GM13977 (cell line): ENCODE measurements around the gene OR10G3.
A peak's percentile ranks its signal among the peaks of the same experiment; 100 is the strongest.
"Not testable (repeated sequence)": the region's sequence is repeated elsewhere in the genome, so short reads cannot be mapped to it uniquely, and the experiment has no call there.

Source experiments
- DNase-seq: peaks from one replicate; pipeline ENCODE4 v3.0.0; 2012; ENCODE audit warnings: low spot score
- CTCF ChIP-seq: IDR thresholded peaks from 2 replicates; pipeline ENCODE4 v1.5.1; 2012; ENCODE audit warnings: mild to moderate bottlenecking, control low read depth; ENCODE audit not compliant: insufficient read depth; ENCODE audit errors: extremely low read depth, missing control alignments
- in situ Hi-C: fragments of 300-500 bp; cut with MboI; formaldehyde crosslinking; loops from one replicate; pipeline ENCODE4 v1.12.0; 2022; ENCODE audit warnings: low sequenced_read_pairs, low pct_unique_long_range_greater_than_20kb, mixed read lengths, inconsistent platforms; ENCODE audit not compliant: unreplicated experiment

OR10G3 gene

DNA sequence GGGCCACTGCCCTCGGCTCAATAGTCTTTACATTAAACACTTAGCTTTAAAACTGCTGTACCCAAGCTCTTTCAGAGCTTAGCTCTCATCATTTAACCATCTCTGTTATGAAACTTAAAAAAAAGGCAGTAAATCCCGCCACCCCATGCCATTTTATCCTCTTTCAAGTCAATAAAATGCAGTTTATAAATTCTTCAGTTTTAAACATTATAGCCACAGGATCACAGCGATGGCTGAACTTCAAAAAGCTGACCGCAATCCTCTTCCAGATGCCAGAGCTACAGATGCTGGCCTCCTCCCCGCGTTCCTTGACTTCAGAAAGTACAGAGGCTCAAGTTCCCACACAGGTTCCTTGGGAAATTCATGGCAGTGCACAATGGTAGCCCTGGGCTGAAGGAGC is 4.2 kb downstream of the OR10G3 start:
- no peak for DNase-seq
- TF ChIP-seq CTCF = no peak
- in situ Hi-C loops = no loop called here

DNA sequence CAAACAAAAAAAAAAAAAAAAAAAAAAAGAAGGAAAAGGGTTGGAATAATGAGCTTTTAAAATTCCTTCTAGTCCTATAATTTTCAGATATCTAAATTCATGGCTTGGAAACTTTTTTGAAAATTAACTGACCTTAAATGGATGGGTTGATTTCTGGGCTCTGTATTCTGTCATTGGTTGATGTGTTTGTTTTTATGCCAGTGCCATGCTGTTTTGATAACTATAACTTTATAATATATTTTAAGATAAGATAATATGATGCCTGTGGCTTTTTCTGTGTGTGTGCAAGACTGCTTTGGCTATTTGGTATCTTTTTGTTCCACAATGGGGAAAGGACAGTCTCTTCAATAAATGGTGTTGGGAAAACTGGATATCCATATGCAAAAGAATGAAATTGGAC is 7.3 kb downstream of the OR10G3 start:
- no peak for DNase-seq
- no peak for TF ChIP-seq CTCF
- in situ Hi-C loops = no loop called here

GRCh38 chr14:21558703-21559170 is 21.1 kb downstream of the OR10G3 start:
- TF ChIP-seq CTCF = no peak
- DNase-seq = no peak
- in situ Hi-C loops = no loop called here

- TF ChIP-seq CTCF = peak; percentile 61
- in situ Hi-C loops = no loop called here
- peak; percentile 69 for DNase-seq
Measured at GRCh38 chr14:21557084-21557901, 22.6 kb downstream of the OR10G3 start.

DNA sequence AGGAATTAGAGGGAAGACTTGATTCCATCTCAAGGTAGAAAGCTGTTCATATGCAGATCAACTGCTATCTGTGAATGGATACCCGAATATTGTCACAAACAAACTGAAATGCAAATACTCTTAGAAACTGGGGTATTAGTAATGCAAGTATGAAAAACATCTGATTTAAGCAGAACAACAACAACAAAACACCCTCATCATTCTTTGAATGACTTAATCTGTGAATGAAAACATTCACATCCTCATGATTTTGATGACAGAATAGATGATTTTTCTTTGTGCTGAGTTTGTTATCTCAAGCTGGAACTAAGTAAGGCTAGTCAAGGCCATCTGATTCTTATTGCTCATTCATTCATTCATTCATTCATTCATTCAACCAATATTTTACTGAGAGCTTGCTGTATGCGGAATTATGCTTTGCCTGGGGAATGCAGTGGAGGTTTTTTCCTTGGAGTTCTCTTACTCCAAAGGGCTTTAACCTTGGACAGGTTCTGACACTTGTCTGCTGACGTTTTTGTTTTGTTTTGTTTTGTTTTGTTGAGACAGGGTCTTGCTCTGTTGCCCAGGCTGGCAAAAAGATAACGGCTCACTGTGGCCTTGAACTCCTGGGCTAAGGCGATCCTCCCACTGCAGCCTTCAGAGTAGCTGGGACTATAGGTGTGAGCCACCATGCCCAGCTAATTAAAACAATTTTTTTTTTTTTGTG is 23.3 kb downstream of the OR10G3 start:
- no peak for TF ChIP-seq CTCF
- DNase-seq = no peak
- in situ Hi-C loops = no loop called here

DNA sequence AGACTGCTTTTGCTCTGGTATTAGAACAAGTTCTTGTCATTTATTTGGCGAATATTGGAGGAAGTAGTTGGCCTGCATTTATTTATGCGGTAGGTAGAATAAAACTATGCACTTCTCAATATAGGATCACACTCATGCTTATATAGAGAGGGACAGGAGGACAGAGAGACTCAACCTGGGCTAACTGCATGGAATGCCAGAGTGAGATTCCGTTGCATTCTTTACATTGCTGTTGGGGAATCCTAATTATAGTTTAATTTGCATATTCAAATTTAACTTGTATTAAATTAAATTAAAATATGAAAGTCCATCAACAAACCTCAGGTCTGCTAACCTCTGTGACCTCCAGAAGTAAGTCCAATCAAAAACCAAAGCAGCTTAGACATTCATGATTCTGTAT is 26.6 kb downstream of the OR10G3 start:
- no peak for TF ChIP-seq CTCF
- no peak for DNase-seq
- in situ Hi-C loops = no loop called here

DNA sequence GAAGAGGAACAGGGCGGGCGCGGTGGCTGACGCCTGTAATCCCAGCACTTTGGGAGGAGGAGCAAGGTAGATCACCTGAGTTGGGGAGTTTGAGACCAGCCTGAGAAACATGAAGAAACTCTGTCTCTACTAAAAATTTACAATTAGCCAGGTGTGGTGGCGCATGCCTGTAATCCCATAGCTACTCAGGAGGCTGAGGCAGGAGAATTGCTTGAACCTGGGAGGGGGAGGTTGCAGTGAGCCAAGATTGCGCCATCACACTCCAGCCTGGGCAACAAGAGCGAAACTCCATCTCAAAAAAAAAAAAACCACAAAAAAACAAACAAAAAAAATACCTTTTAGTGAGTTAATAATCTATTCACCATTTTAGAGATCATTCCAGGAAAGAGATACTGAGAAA is 35.3 kb downstream of the OR10G3 start:
- in situ Hi-C loops, DNase-seq: not testable (repeated sequence)
